Measurements from ENCODE around the gene EIF3L. TPM values are rescaled to one million over a fixed set of nuclear protein-coding genes. Genes with fewer than 3 reads are reported as not detected.
A peak's percentile ranks its signal among the peaks of the same experiment; 100 is the strongest.

Gene EIF3L
- total RNA-seq, 4 donors from 2014 or later: 89.4 to 292 (median 217) TPM

GRCh38 chr22:37842015-37842793, 7.0 kb upstream of the EIF3L start:
- in situ Hi-C loops (cut with MboI; ENCODE audit: low pct_ligation_motif_present in 1 of 4, low pct_unique_long_range_greater_than_20kb in 1 of 4, low sequenced_read_pairs in 3 of 4): no loop called here
- Histone ChIP-seq H3K9me3 (no peaks in the 10 kb centered on the region), H3K36me3 (peaks cover 0 to 10% (median 5%) of the 10 kb centered on the region in 4 donors), H3K4me3 (no peak overlapping the region), H3K4me1 (peaks cover 9 to 22% (median 17%) of the 10 kb centered on the region in 4 donors), H3K27me3 (no peaks in the 10 kb centered on the region), H3K27ac (peak overlapping the region in 3 of 4 donors; percentile 4 to 99 (median 90))
- TF ChIP-seq POLR2AphosphoS5 (IDR thresholded peaks at IDR 0.05) (no peak), CTCF (IDR thresholded peaks at IDR 0.05) (no peak), EP300 (IDR thresholded peaks at IDR 0.05; ENCODE audit: low read depth) (no peak), POLR2A (IDR thresholded peaks at IDR 0.05) (no peak)
- intact Hi-C loops (cut with DNase I; ENCODE audit: low total_unique reads): no loop called here
- 76 to 80% methylated on average over 5 to 10 of the region's 10 CpGs for WGBS, 2 donors (ENCODE audit: low coverage in 1 of 2)
- DNase-seq: no peak

- H3K4me1 ChIP-seq: peaks cover 9 to 30% (median 17%) of the 10 kb centered on the region in 4 donors
Observed at GRCh38 chr22:37843741-37844089, 5.5 kb upstream of the EIF3L start.

GRCh38 chr22:37844904-37845329, 4.3 kb upstream of the EIF3L start:
- TF ChIP-seq CTCF (IDR thresholded peaks at IDR 0.05): no peak
- no peak for TF ChIP-seq EP300 (IDR thresholded peaks at IDR 0.05; ENCODE audit: low read depth)
- TF ChIP-seq POLR2AphosphoS5 (IDR thresholded peaks at IDR 0.05): no peak
- no peak for TF ChIP-seq POLR2A (IDR thresholded peaks at IDR 0.05)
- Histone ChIP-seq H3K4me3 (peak overlapping the region in 3 of 4 donors; percentile 81 to 98 (median 88)), H3K4me1 (peaks cover 9 to 33% (median 19%) of the 10 kb centered on the region in 4 donors), H3K27ac (peak overlapping the region; percentile 90 to 99 (median 95)), H3K9me3 (no peaks in the 10 kb centered on the region), H3K36me3 (no peaks in the 10 kb centered on the region), H3K27me3 (no peaks in the 10 kb centered on the region)
- intact Hi-C loops (cut with DNase I; ENCODE audit: low total_unique reads): loop anchor here (5.0 kb wide), 1 partner anchor 107 kb away; the partner anchor contains the start of genes C22orf23 and POLR2F
- in situ Hi-C loops (cut with MboI; ENCODE audit: low pct_ligation_motif_present in 1 of 4, low pct_unique_long_range_greater_than_20kb in 1 of 4, low sequenced_read_pairs in 3 of 4): no loop called here
- DNase-seq: no peak
- 87 to 88% methylated on average over 6 of the region's 6 CpGs for WGBS, 2 donors (ENCODE audit: low coverage in 1 of 2)

More at GRCh38 chr22:37843741-37844089, 5.5 kb upstream of the EIF3L start:
- DNase-seq: peak; percentile 59
- H3K9me3 ChIP-seq: no peaks in the 10 kb centered on the region
- WGBS, 2 donors (ENCODE audit: low coverage in 1 of 2): 0% methylated on average over 41 of the region's 46 CpGs; no CpG with 5 or more reads in 1 of the 2 donors
- intact Hi-C loops (cut with DNase I; ENCODE audit: low total_unique reads) (no loop called here), in situ Hi-C loops (cut with MboI; ENCODE audit: low pct_ligation_motif_present in 1 of 4, low pct_unique_long_range_greater_than_20kb in 1 of 4, low sequenced_read_pairs in 3 of 4) (no loop called here)
- TF ChIP-seq POLR2AphosphoS5 (IDR thresholded peaks at IDR 0.05) (no peak), POLR2A (IDR thresholded peaks at IDR 0.05) (no peak), CTCF (IDR thresholded peaks at IDR 0.05) (no peak), EP300 (IDR thresholded peaks at IDR 0.05; ENCODE audit: low read depth) (no peak)
- peak overlapping the region; percentile 90 to 99 (median 95) for H3K27ac ChIP-seq
- H3K27me3 ChIP-seq: no peaks in the 10 kb centered on the region
- peak overlapping the region; percentile 32 to 98 (median 84) for H3K4me3 ChIP-seq
- peaks cover 0 to 10% (median 0%) of the 10 kb centered on the region in 4 donors for H3K36me3 ChIP-seq

GRCh38 chr22:37846433-37846832, 2.8 kb upstream of the EIF3L start:
- no peak for DNase-seq
- Histone ChIP-seq H3K27me3 (no peaks in the 10 kb centered on the region), H3K27ac (no peak overlapping the region), H3K36me3 (peaks cover 0 to 2% (median 0%) of the 10 kb centered on the region in 4 donors), H3K9me3 (no peaks in the 10 kb centered on the region), H3K4me1 (peaks cover 16 to 44% (median 26%) of the 10 kb centered on the region in 4 donors), H3K4me3 (no peak overlapping the region)
- intact Hi-C loops (cut with DNase I; ENCODE audit: low total_unique reads): loop anchor here (5.0 kb wide), 1 partner anchor 106 kb away; the partner anchor contains the start of genes C22orf23 and POLR2F
- in situ Hi-C loops (cut with MboI; ENCODE audit: low pct_ligation_motif_present in 1 of 4, low pct_unique_long_range_greater_than_20kb in 1 of 4, low sequenced_read_pairs in 3 of 4): no loop called here
- 83 to 98% methylated on average over 1 to 2 of the region's 2 CpGs for WGBS, 2 donors (ENCODE audit: low coverage in 1 of 2)
- TF ChIP-seq EP300 (IDR thresholded peaks at IDR 0.05; ENCODE audit: low read depth) (no peak), POLR2AphosphoS5 (IDR thresholded peaks at IDR 0.05) (no peak), CTCF (IDR thresholded peaks at IDR 0.05) (no peak), POLR2A (IDR thresholded peaks at IDR 0.05) (no peak)

All from transverse colon (tissue), 4 donors.